HepG2 (cell line): ENCODE data around the gene FHIT.

Source experiments
- CHD2 ChIP-seq: IDR thresholded peaks from 2 replicates; pipeline ENCODE4 v1.6.1; 2011; ENCODE audit warnings: low read depth, low read length, improper control_type of control experiment
- CTCF ChIP-seq: sonication (generic); formaldehyde crosslinking; IDR thresholded peaks from 2 replicates; pipeline ENCODE4 v1.5.0; 2020; ENCODE audit warnings: mild to moderate bottlenecking, missing genetic modification reagents, moderate library complexity
- EZH2 ChIP-seq: conservative IDR thresholded peaks from 2 replicates; pipeline ENCODE4 v1.6.1; 2012; ENCODE audit warnings: mild to moderate bottlenecking, low read depth, low read length, moderate library complexity
- FOXO1 ChIP-seq: sonication (generic); formaldehyde crosslinking; IDR thresholded peaks from 2 replicates; pipeline ENCODE4 v1.4.0; 2020; ENCODE audit warnings: missing genetic modification reagents
- FOXP1 ChIP-seq, 2 experiments: fragments of 450-650 bp in 1 of 2; IDR thresholded peaks; 2 replicates each; pipeline ENCODE4 v1.6.1; 2017 to 2018; ENCODE audit warnings: antibody characterized with exemption in 1 of 2
- IKZF1 ChIP-seq: fragments of 450-650 bp; IDR thresholded peaks from 2 replicates; pipeline ENCODE4 v1.7.1; 2016
- JUNB ChIP-seq: sonication (generic); formaldehyde crosslinking; IDR thresholded peaks from 2 replicates; pipeline ENCODE4 v1.8.0; 2022; ENCODE audit warnings: missing genetic modification reagents, mild to moderate bottlenecking, borderline replicate concordance
- MLLT10 ChIP-seq: sonication (generic); formaldehyde crosslinking; IDR thresholded peaks from 2 replicates; pipeline ENCODE4 v1.4.0; 2020; ENCODE audit warnings: missing genetic modification reagents
- PRPF4 ChIP-seq: fragments of 200-400 bp; formaldehyde crosslinking; IDR thresholded peaks from 2 replicates; pipeline ENCODE4 v1.6.1; 2016; ENCODE audit warnings: low read length, low read depth; ENCODE audit not compliant: poor library complexity, severe bottlenecking
- RNF2 ChIP-seq: fragments of 450-650 bp; conservative IDR thresholded peaks from 2 replicates; pipeline ENCODE4 v1.6.1; 2016; ENCODE audit warnings: low read depth
- THRA ChIP-seq: sonication (generic); formaldehyde crosslinking; IDR thresholded peaks from 2 replicates; pipeline ENCODE4 v1.4.0; 2020; ENCODE audit warnings: missing genetic modification reagents, borderline replicate concordance
- ZKSCAN1 ChIP-seq: fragments of 150-350 bp; IDR thresholded peaks from 2 replicates; pipeline ENCODE4 v1.6.1; 2014; ENCODE audit warnings: low read length
- ZNF749 ChIP-seq: sonication (generic); formaldehyde crosslinking; IDR thresholded peaks from 2 replicates; pipeline ENCODE4 v1.8.0; 2022; ENCODE audit warnings: mild to moderate bottlenecking, missing genetic modification reagents, moderate library complexity, borderline replicate concordance
- ZSCAN30 ChIP-seq: sonication (generic); formaldehyde crosslinking; IDR thresholded peaks from 2 replicates; pipeline ENCODE4 v1.5.0; 2020; ENCODE audit warnings: mild to moderate bottlenecking, missing genetic modification reagents

- TF ChIP-seq EZH2 (no peak), ZNF749 (CRISPR knock-in tag) (no peak), CTCF (CRISPR knock-in tag) (no peak), FOXP1 (IDR thresholded peaks at IDR 0.05) (no peak), FOXP1 (CRISPR knock-in tag; IDR thresholded peaks at IDR 0.05) (no peak), MLLT10 (no peak), CHD2 (no peak), JUNB (CRISPR knock-in tag) (no peak), IKZF1 (no peak), PRPF4 (no peak), ZSCAN30 (CRISPR knock-in tag) (no peak), RNF2 (no peak), THRA (CRISPR knock-in tag) (no peak), ZKSCAN1 (no peak), FOXO1 (no peak)
Observed at GRCh38 chr3:60250206-60250605, 1001.0 kb downstream of the FHIT start.
